Large intestine (tissue), 3 donors: ENCODE data around the gene ASMTL. TPM values are rescaled to one million over a fixed set of nuclear protein-coding genes. Genes with fewer than 3 reads are reported as not detected.
"Not testable (repeated sequence)": the region's sequence is repeated elsewhere in the genome, so short reads cannot be mapped to it uniquely, and the experiment has no call there.

Experiments
- DNase-seq, 2 donors: peaks; one replicate each; pipeline versions ENCODE4 v3.0.0 to v3.0.0-alpha.2; 2013
- H3K27ac ChIP-seq: one replicate; pipeline ENCODE4 v1.5.1; 2013; ENCODE audit warnings: low read length
- H3K27me3 ChIP-seq: 2 replicates; pipeline ENCODE4 v1.6.1; 2013; ENCODE audit warnings: low read length; ENCODE audit not compliant: control insufficient read depth, insufficient read depth
- H3K36me3 ChIP-seq: 2 replicates; pipeline ENCODE4 v1.6.1; 2013; ENCODE audit warnings: low read length; ENCODE audit not compliant: control insufficient read depth, insufficient read depth
- H3K4me1 ChIP-seq: one replicate; pipeline ENCODE4 v1.6.1; 2013; ENCODE audit warnings: low read length; ENCODE audit not compliant: control insufficient read depth, insufficient read depth
- H3K4me3 ChIP-seq: one replicate; pipeline ENCODE4 v1.5.1; 2013; ENCODE audit warnings: low read length
- H3K9me3 ChIP-seq: one replicate; pipeline ENCODE4 v1.6.1; 2013; ENCODE audit warnings: mild to moderate bottlenecking, low read depth, low read length, moderate library complexity; ENCODE audit not compliant: control insufficient read depth
- WGBS: methylation state at CpG from one replicate; pipeline ENCODE4 v1.1.5; 2013; ENCODE audit warnings: low lambda C conversion rate; ENCODE audit not compliant: insufficient coverage; 5-methylcytosine and 5-hydroxymethylcytosine counted together
- polyA plus RNA-seq: library from polyadenylated mRNA; unstranded; fragments of 120-200 nt; gene quantifications from one replicate; pipeline ENCODE4 v1.2.1, GENCODE V29; 2013

ASMTL gene
- polyA plus RNA-seq, 1 donor, result 25.9 TPM

DNA sequence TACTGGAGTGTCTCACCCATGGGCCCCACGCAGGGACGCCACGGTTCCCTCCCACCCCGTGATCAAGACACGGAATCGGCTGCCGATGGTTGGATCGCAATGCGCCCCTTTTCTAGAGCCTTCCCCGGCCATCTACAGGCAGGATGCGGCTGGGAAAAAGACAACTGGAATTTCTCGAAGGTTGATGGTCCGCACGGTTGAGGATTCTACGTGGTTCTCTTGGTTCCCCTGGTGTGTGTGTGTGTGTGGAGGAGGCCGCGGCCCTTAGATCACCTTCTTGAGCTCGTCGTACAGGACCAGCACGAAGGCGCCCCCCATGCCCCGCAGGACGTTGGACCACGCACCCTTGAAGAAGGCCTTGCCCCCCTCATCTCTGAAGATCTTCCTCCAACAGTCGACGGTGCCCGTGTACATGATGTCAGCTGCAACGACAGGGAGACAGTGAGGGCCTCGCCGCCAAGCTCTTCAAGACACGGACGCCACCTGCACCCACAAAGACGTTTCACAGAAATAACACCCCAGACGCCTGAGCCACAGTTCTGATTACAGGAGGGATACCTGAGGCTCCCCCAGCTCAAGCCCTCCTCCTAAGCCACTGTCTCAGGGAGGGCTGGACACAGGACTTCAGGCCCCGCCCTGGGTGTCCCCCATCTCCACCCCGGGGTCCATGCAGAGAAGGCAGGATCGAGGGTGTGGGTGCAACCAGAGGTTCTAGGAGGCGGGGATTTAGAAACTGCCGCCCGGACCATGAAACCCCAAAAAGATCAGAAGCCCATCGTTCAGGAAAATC is 66.2 kb downstream of the ASMTL start:
- Histone ChIP-seq H3K4me3 (no peak overlapping the region), H3K36me3 (peaks cover 75% of the 10 kb centered on the region), H3K4me1 (peaks cover 5% of the 10 kb centered on the region), H3K27ac (no peak overlapping the region), H3K9me3 (peaks cover 15% of the 10 kb centered on the region), H3K27me3 (no peaks in the 10 kb centered on the region)
- WGBS, result no CpG with 5 or more reads among the region's 41 CpGs
- DNase-seq, result no peak

GRCh38 chrX:1385253-1386223 is 67.2 kb downstream of the ASMTL start:
- Histone ChIP-seq H3K9me3 (peaks cover 15% of the 10 kb centered on the region), H3K27me3 (no peaks in the 10 kb centered on the region), H3K4me1 (peaks cover 7% of the 10 kb centered on the region), H3K4me3 (no peak overlapping the region), H3K27ac (no peak overlapping the region), H3K36me3 (peaks cover 70% of the 10 kb centered on the region)
- DNase-seq, result no peak
- WGBS, result no CpG with 5 or more reads among the region's 36 CpGs

DNA sequence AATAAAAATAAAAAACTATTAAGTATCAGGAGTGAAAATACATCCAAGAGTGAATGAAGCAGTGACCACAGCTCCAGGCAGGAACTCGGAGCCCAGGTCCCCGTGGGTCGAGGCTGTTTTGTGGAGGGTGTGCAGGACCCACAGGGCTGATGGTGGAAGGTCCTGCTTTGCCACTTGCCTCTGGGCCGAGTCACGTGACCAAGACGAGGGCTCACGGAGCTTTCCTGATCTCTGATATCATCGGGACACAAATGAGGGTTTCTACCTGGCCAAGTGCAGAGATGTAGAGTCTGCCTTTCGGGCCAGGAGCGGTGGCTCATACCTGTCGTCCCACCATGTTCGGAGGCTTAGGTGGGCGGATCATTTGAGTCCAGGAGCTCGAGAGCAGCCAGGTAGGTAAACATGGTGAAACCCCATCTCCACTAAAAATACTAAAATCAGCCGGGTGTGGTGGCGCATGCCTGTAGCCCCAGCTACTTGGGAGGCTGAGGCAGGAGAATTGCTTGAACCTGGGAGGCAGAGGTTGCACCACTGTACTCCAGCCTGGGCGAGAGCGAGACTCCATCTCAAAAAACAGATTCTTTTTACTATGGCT is 68.0 kb downstream of the ASMTL start:
- H3K36me3 ChIP-seq, result peaks cover 62% of the 10 kb centered on the region
- no peak overlapping the region for H3K4me3 ChIP-seq
- peaks cover 4% of the 10 kb centered on the region for H3K4me1 ChIP-seq
- H3K27ac ChIP-seq, result no peak overlapping the region
- no peaks in the 10 kb centered on the region for H3K27me3 ChIP-seq
- no peak for DNase-seq
- WGBS, result 100% methylated on average over 1 of the region's 18 CpGs
- H3K9me3 ChIP-seq, result peaks cover 15% of the 10 kb centered on the region

DNA sequence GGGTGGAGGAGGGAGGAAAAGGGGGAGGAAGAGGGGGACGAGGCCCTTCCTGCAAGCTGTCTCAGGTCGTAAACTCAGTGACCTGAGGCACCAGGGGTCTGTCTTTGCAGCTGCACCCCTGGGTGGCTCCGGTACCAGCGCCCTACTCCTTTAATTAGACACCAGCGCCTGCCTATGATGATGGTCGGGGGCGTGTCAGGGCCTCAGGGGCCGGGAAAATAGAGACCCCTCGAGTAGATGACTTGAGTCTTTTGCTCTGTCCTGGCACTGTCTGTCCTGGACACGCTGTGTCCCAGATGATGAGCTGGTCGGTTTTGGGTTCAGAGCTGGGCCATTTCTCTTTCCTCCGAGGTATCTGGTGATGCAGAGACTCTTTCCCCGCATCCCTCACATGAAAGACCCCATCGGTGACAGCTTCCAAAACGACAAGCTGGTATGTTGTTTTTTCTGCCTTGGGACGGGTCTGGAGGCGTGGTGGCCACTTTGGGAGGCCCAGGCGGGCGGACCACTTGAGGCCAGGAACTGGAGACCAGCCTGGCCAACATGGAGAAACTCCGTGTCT is 72.0 kb downstream of the ASMTL start:
- no peak overlapping the region for H3K27ac ChIP-seq
- H3K9me3 ChIP-seq, result peaks cover 4% of the 10 kb centered on the region
- no peaks in the 10 kb centered on the region for H3K27me3 ChIP-seq
- H3K36me3 ChIP-seq, result peaks cover 24% of the 10 kb centered on the region
- DNase-seq, result no peak
- no peak overlapping the region for H3K4me3 ChIP-seq
- H3K4me1 ChIP-seq, result peaks cover 4% of the 10 kb centered on the region
- WGBS, result no CpG with 5 or more reads among the region's 20 CpGs

DNA sequence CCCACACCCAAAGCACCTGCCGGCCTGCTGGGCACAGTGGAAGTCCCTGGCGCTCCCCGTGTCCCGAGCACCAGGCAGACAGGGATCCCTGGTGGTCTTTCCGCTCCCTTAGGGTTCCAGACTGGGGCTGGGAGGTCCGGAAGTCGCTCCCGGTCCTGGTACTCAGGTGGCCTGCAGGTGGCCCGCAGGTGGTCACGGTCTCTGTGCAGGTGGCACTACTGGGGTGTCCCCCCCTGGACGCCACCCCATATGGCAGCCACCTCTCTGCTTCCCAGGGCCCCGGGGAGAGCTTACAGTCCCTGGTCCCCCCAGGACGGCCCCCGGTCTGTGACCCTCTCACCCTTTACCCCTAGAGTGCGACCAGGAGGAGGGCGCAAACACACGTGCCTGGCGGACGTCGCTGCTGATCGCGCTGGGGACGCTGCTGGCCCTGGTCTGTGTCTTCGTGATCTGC is 74.4 kb downstream of the ASMTL start:
- no peaks in the 10 kb centered on the region for H3K27me3 ChIP-seq
- peaks cover 3% of the 10 kb centered on the region for H3K36me3 ChIP-seq
- no peak overlapping the region for H3K4me3 ChIP-seq
- no peak for DNase-seq
- no CpG with 5 or more reads among the region's 24 CpGs for WGBS
- H3K27ac ChIP-seq, result no peak overlapping the region
- H3K4me1 ChIP-seq, result peaks cover 4% of the 10 kb centered on the region
- no peaks in the 10 kb centered on the region for H3K9me3 ChIP-seq

DNA sequence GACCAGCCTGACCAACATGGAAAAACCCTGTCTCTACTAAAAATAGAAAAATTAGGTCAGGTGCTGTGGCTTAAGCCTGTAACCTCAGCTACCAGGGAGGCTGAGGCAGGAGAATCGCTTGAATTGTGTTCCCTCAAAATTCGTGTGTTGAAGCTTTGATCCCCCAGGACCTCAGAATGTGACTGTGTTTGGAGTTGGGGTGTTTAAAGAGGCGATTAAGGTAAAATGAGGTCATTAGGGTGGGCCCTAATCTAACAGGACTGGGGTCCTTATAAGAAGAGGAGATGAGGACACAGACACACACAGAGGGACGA is 84.4 kb downstream of the ASMTL start:
- no peak overlapping the region for H3K4me3 ChIP-seq
- H3K27me3 ChIP-seq, result no peaks in the 10 kb centered on the region
- H3K36me3 ChIP-seq, result peaks cover 5% of the 10 kb centered on the region
- no peaks in the 10 kb centered on the region for H3K4me1 ChIP-seq
- no peak for DNase-seq
- no peaks in the 10 kb centered on the region for H3K9me3 ChIP-seq
- no CpG with 5 or more reads among the region's 4 CpGs for WGBS
- no peak overlapping the region for H3K27ac ChIP-seq

GRCh38 chrX:1366363-1366762 is 86.3 kb downstream of the ASMTL start:
- H3K27ac ChIP-seq, H3K9me3 ChIP-seq, H3K27me3 ChIP-seq, DNase-seq, H3K36me3 ChIP-seq, H3K4me3 ChIP-seq, H3K4me1 ChIP-seq: not testable (repeated sequence)
- WGBS, result no CpG with 5 or more reads among the region's 63 CpGs

GRCh38 chrX:1361910-1362309 is 90.8 kb downstream of the ASMTL start:
- Histone ChIP-seq H3K27me3 (no peaks in the 10 kb centered on the region), H3K36me3 (peaks cover 10% of the 10 kb centered on the region), H3K4me1 (no peaks in the 10 kb centered on the region), H3K9me3 (no peaks in the 10 kb centered on the region), H3K27ac (no peak overlapping the region), H3K4me3 (no peak overlapping the region)
- DNase-seq, result no peak
- 81% methylated on average over 2 of the region's 2 CpGs for WGBS

DNA sequence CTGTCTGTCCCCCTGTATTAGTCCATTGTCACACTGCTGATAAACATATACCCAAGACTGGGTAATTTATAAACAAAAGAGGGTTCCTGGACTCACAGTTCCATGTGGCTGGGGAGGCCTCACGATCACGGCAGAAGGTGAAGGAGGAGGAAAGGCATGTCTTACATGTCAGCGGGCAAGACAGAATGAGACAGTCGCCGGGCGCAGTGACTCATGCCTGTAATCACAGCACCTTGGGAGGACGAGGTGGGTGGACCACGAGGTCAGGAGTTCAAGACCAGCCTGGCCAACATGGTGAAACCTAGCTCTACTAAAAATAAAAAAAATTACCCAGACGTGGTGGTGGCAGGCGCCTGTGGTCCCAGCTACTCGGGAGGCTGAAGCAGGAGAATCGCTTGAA is 91.4 kb downstream of the ASMTL start:
- DNase-seq, result no peak
- Histone ChIP-seq H3K4me3 (no peak overlapping the region), H3K4me1 (no peaks in the 10 kb centered on the region), H3K27me3 (no peaks in the 10 kb centered on the region), H3K9me3 (no peaks in the 10 kb centered on the region), H3K27ac (no peak overlapping the region), H3K36me3 (peaks cover 10% of the 10 kb centered on the region)
- WGBS, result no CpG with 5 or more reads among the region's 12 CpGs

DNA sequence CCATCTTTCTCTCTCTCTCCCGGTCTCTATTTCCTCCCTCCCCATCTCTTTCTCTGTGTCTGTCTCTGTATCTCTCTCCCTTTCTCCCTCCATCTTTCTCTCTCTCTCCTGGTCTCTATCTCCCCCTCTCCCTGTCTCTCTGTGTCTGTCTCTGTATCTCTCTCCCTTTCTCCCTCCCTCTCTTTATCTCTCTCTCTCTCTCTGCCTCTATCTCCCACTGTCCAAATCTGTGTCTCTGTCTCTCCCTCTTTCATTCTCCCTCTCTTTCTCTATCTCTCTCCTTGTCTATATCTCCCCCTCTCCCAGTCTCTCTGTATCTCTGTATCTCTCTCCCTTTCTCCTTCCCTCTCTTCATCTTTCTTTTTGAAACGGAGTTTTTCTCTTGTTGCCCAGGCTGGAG is 92.5 kb downstream of the ASMTL start:
- Histone ChIP-seq H3K4me3 (no peak overlapping the region), H3K36me3 (peaks cover 10% of the 10 kb centered on the region), H3K4me1 (no peaks in the 10 kb centered on the region), H3K9me3 (no peaks in the 10 kb centered on the region), H3K27ac (no peak overlapping the region), H3K27me3 (no peaks in the 10 kb centered on the region)
- no peak for DNase-seq
- WGBS, result 78% methylated on average over 2 of the region's 2 CpGs
